Liver (tissue), 3 donors: ENCODE measurements around the gene TNFRSF12A.

ENCODE experiments used
- EGR1 ChIP-seq, 2 donors: IDR thresholded peaks; 2 replicates each; pipeline ENCODE4 v1.6.1; 2016 to 2018; ENCODE audit warnings: antibody characterized with exemption in 2 of 2, low read depth in 2 of 2
- GABPA ChIP-seq, 2 donors: IDR thresholded peaks in 1 of 2; conservative IDR thresholded peaks in 1 of 2; 2 replicates each; pipeline ENCODE4 v1.6.1; 2016; ENCODE audit warnings: antibody characterized with exemption in 2 of 2, mild to moderate bottlenecking in 1 of 2, moderate library complexity in 1 of 2
- JUND ChIP-seq, 2 donors: IDR thresholded peaks; 2 replicates each; pipeline ENCODE4 v1.6.1; 2016; ENCODE audit warnings: antibody characterized with exemption in 2 of 2
- TF ChIP-seq, protein P1 (sequence below): fragments of 150-350 bp; IDR thresholded peaks from 2 replicates; pipeline ENCODE4 v1.5.1; 2017; ENCODE audit warnings: improper control_type of control experiment, low read depth, low read length; ENCODE audit not compliant: missing input control
- donor health status: healthy.
- donor health status: healthy.

GRCh38 chr16:3059041-3059722, 39.0 kb downstream of the TNFRSF12A start:
- TF ChIP-seq, protein P1, sequence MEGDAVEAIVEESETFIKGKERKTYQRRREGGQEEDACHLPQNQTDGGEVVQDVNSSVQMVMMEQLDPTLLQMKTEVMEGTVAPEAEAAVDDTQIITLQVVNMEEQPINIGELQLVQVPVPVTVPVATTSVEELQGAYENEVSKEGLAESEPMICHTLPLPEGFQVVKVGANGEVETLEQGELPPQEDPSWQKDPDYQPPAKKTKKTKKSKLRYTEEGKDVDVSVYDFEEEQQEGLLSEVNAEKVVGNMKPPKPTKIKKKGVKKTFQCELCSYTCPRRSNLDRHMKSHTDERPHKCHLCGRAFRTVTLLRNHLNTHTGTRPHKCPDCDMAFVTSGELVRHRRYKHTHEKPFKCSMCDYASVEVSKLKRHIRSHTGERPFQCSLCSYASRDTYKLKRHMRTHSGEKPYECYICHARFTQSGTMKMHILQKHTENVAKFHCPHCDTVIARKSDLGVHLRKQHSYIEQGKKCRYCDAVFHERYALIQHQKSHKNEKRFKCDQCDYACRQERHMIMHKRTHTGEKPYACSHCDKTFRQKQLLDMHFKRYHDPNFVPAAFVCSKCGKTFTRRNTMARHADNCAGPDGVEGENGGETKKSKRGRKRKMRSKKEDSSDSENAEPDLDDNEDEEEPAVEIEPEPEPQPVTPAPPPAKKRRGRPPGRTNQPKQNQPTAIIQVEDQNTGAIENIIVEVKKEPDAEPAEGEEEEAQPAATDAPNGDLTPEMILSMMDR = peak; percentile 94
- TF ChIP-seq JUND (IDR thresholded peaks at IDR 0.05) = no peak
- no peak for TF ChIP-seq EGR1 (IDR thresholded peaks at IDR 0.05; ENCODE audit: low read depth in 2 of 2)
- TF ChIP-seq GABPA (IDR thresholded peaks at IDR 0.05 in 1 of 2, conservative IDR thresholded peaks at IDR 0.05 in 1 of 2) = no peak
